ENCODE results near the gene SSRP1. TPM values are rescaled to one million over a fixed set of nuclear protein-coding genes. Genes with fewer than 3 reads are reported as not detected.

Gene SSRP1
- total and polyA plus RNA-seq, 9 of the 15 experiments (the other 6 are each of a cell fraction or from before 2014, with no cell fraction given), result 91.1 to 416 (median 245) TPM

- TF ChIP-seq, protein P1, sequence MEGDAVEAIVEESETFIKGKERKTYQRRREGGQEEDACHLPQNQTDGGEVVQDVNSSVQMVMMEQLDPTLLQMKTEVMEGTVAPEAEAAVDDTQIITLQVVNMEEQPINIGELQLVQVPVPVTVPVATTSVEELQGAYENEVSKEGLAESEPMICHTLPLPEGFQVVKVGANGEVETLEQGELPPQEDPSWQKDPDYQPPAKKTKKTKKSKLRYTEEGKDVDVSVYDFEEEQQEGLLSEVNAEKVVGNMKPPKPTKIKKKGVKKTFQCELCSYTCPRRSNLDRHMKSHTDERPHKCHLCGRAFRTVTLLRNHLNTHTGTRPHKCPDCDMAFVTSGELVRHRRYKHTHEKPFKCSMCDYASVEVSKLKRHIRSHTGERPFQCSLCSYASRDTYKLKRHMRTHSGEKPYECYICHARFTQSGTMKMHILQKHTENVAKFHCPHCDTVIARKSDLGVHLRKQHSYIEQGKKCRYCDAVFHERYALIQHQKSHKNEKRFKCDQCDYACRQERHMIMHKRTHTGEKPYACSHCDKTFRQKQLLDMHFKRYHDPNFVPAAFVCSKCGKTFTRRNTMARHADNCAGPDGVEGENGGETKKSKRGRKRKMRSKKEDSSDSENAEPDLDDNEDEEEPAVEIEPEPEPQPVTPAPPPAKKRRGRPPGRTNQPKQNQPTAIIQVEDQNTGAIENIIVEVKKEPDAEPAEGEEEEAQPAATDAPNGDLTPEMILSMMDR (IDR thresholded peaks at IDR 0.05 in 2 of 3, conservative IDR thresholded peaks at IDR 0.05 in 1 of 3; ENCODE audit: insufficient read depth in 2 of 3, low read depth in 1 of 3, low read length in 3 of 3), result peak in 2 of 3 experiments; percentile 8 to 25; a peak in 1 of 6 replicates
- TF ChIP-seq ETV5 (CRISPR knock-in tag; IDR thresholded peaks at IDR 0.05; ENCODE audit: low read depth) (peak; percentile 60; the same call in 1 of the 2 replicates), BRCA1 (IDR thresholded peaks at IDR 0.05) (no peak), BRCA1 (CRISPR knock-in tag; IDR thresholded peaks at IDR 0.05) (no peak), ZNF253 (CRISPR knock-in tag; conservative IDR thresholded peaks at IDR 0.05) (no peak), PURB (CRISPR knock-in tag; IDR thresholded peaks at IDR 0.05; ENCODE audit: low read depth) (no peak), SMC3 (conservative IDR thresholded peaks at IDR 0.05; ENCODE audit: insufficient read depth, low read depth, low read length) (no peak), NCOA2 (IDR thresholded peaks at IDR 0.05; ENCODE audit: partially characterized antibody in 2 of 2) (no peak), ZNF586 (CRISPR knock-in tag; conservative IDR thresholded peaks at IDR 0.05) (no peak), ZNF407 (IDR thresholded peaks at IDR 0.05; ENCODE audit: low read depth) (no peak), ZBTB7A (IDR thresholded peaks at IDR 0.05; ENCODE audit: borderline replicate concordance, control insufficient read depth, low read depth, low read length) (peak; percentile 84; the same call in 1 of the 2 replicates), SUPT5H (IDR thresholded peaks at IDR 0.05) (peak; percentile 65), ZNF785 (CRISPR knock-in tag; IDR thresholded peaks at IDR 0.05) (no peak), YY1 (IDR thresholded peaks at IDR 0.05; ENCODE audit: borderline replicate concordance in 1 of 3, control insufficient read depth in 1 of 3, extremely low read depth in 1 of 3, insufficient read depth in 3 of 3, insufficient read length in 1 of 3, insufficient replicate concordance in 2 of 3, low read depth in 1 of 3, low read length in 2 of 3) (peak in 1 of 3 experiments; percentile 38)
- TF ChIP-seq, protein P2, sequence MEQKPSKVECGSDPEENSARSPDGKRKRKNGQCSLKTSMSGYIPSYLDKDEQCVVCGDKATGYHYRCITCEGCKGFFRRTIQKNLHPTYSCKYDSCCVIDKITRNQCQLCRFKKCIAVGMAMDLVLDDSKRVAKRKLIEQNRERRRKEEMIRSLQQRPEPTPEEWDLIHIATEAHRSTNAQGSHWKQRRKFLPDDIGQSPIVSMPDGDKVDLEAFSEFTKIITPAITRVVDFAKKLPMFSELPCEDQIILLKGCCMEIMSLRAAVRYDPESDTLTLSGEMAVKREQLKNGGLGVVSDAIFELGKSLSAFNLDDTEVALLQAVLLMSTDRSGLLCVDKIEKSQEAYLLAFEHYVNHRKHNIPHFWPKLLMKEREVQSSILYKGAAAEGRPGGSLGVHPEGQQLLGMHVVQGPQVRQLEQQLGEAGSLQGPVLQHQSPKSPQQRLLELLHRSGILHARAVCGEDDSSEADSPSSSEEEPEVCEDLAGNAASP (IDR thresholded peaks at IDR 0.05), result no peak
Measured at GRCh38 chr11:57335343-57336110, at the start of gene SSRP1 (continued).

All from K562 (cell line).